Type B pancreatic cell (in vitro differentiated cells): ENCODE data around the gene KRT86. TPM values are rescaled to one million over a fixed set of nuclear protein-coding genes. Genes with fewer than 3 reads are reported as not detected.
"Not testable (repeated sequence)": the region's sequence is repeated elsewhere in the genome, so short reads cannot be mapped to it uniquely, and the experiment has no call there.

Experiments
- DNase-seq: peaks from one replicate; pipeline ENCODE4 v3.0.0; 2021; ENCODE audit warnings: mixed read lengths; ENCODE audit not compliant: unreplicated experiment; ENCODE audit errors: extremely low spot score
- H3K27ac Mint-ChIP-seq: 2 replicates; pipeline ENCODE4 v1.8.0; 2021; ENCODE audit warnings: mild to moderate bottlenecking, mixed read lengths
- H3K27me3 Mint-ChIP-seq: 2 replicates; pipeline ENCODE4 v1.8.0; 2021; ENCODE audit warnings: mixed read lengths
- H3K36me3 Mint-ChIP-seq: 2 replicates; pipeline ENCODE4 v1.8.0; 2021; ENCODE audit warnings: mixed read lengths
- H3K4me1 Mint-ChIP-seq: one replicate; pipeline ENCODE4 v1.8.0; 2021; ENCODE audit warnings: mixed read lengths; ENCODE audit not compliant: unreplicated experiment
- H3K4me3 Mint-ChIP-seq: 2 replicates; pipeline ENCODE4 v1.8.0; 2021; ENCODE audit warnings: mild to moderate bottlenecking, mixed read lengths
- H3K9me3 Mint-ChIP-seq: 2 replicates; pipeline ENCODE4 v1.8.0; 2021; ENCODE audit warnings: mixed read lengths
- total RNA-seq: library from RNA; stranded (reverse); gene quantifications from 2 replicates; pipeline ENCODE4 v1.2.1, GENCODE V29; 2021; ENCODE audit warnings: low replicate concordance
- TF ChIP-seq, protein P1 (sequence below): fragments of 200-600 bp; sonication (generic); conservative IDR thresholded peaks from 2 replicates; pipeline ENCODE4 v1.5.0; 2021; ENCODE audit warnings: antibody characterized with exemption, mild to moderate bottlenecking

Gene KRT86
- total RNA-seq, 1 donor from 2014 or later, result 0.14 TPM

- H3K4me3 Mint-ChIP-seq, H3K9me3 Mint-ChIP-seq, DNase-seq, H3K36me3 Mint-ChIP-seq, H3K27ac Mint-ChIP-seq: not testable (repeated sequence)
- peaks cover 16% of the 10 kb centered on the region for H3K4me1 Mint-ChIP-seq
- TF ChIP-seq, protein P1, sequence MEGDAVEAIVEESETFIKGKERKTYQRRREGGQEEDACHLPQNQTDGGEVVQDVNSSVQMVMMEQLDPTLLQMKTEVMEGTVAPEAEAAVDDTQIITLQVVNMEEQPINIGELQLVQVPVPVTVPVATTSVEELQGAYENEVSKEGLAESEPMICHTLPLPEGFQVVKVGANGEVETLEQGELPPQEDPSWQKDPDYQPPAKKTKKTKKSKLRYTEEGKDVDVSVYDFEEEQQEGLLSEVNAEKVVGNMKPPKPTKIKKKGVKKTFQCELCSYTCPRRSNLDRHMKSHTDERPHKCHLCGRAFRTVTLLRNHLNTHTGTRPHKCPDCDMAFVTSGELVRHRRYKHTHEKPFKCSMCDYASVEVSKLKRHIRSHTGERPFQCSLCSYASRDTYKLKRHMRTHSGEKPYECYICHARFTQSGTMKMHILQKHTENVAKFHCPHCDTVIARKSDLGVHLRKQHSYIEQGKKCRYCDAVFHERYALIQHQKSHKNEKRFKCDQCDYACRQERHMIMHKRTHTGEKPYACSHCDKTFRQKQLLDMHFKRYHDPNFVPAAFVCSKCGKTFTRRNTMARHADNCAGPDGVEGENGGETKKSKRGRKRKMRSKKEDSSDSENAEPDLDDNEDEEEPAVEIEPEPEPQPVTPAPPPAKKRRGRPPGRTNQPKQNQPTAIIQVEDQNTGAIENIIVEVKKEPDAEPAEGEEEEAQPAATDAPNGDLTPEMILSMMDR, result peak; percentile 41
- peaks cover 77% of the 10 kb centered on the region for H3K27me3 Mint-ChIP-seq
Observed at GRCh38 chr12:52252175-52252615, 22.2 kb upstream of the KRT86 start.

- H3K27ac Mint-ChIP-seq, result no peak overlapping the region
- no peaks in the 10 kb centered on the region for H3K9me3 Mint-ChIP-seq
- no peak overlapping the region for H3K4me3 Mint-ChIP-seq
- H3K27me3 Mint-ChIP-seq, result peaks cover 82% of the 10 kb centered on the region
- no peak for DNase-seq
- TF ChIP-seq, protein P1, result no peak
- H3K36me3 Mint-ChIP-seq, result peaks cover 3% of the 10 kb centered on the region
- peaks cover 10% of the 10 kb centered on the region for H3K4me1 Mint-ChIP-seq
Observed at GRCh38 chr12:52252728-52253343, 21.6 kb upstream of the KRT86 start.

GRCh38 chr12:52253391-52254179 lies 20.9 kb upstream of the KRT86 start:
- Mint-ChIP-seq H3K27ac (no peak overlapping the region), H3K36me3 (peaks cover 3% of the 10 kb centered on the region), H3K9me3 (no peaks in the 10 kb centered on the region), H3K4me3 (no peak overlapping the region), H3K27me3 (peaks cover 81% of the 10 kb centered on the region), H3K4me1 (peaks cover 8% of the 10 kb centered on the region)
- TF ChIP-seq, protein P1, result no peak
- no peak for DNase-seq

DNA sequence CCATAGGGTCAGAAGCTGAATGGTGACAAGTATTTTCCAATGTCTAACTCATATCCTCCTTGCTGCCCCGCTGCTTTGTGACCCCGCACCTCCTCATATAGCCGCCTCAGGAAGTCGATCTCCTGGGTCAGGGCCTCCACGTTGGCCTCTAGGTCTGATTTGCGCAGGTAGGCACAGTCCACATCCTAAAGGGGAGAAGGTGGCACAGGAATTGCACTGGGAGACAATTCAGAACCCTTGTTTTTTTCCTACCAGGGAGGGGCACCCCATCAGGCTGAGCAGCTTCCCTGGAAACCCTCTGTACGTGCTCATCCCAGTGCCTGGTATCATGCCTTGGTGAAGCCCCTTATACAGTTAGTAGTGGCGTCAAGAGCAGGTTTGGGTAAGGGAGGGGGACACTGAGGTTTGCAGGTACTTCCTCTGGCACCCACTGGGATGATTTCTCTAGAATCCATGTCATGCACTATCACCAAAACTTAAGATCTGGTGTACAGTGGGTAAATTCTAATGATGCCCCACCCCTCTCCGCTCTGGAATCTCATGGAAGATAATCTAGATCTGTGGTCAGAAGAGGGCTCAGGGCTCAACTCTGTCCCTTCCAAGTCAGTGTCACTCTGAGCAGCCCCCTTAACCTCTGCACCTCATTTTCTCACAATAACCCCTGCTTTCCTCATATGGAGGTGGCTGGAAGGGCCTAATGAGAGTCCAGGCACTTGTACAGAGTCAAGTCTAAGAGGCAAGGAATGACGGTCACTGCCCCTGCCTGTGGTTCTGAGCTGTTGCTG lies 20.1 kb upstream of the KRT86 start:
- Mint-ChIP-seq H3K9me3 (no peaks in the 10 kb centered on the region), H3K4me1 (peaks cover 8% of the 10 kb centered on the region), H3K27ac (no peak overlapping the region), H3K27me3 (peaks cover 81% of the 10 kb centered on the region), H3K4me3 (no peak overlapping the region), H3K36me3 (peaks cover 3% of the 10 kb centered on the region)
- DNase-seq, result no peak
- TF ChIP-seq, protein P1, result no peak

DNA sequence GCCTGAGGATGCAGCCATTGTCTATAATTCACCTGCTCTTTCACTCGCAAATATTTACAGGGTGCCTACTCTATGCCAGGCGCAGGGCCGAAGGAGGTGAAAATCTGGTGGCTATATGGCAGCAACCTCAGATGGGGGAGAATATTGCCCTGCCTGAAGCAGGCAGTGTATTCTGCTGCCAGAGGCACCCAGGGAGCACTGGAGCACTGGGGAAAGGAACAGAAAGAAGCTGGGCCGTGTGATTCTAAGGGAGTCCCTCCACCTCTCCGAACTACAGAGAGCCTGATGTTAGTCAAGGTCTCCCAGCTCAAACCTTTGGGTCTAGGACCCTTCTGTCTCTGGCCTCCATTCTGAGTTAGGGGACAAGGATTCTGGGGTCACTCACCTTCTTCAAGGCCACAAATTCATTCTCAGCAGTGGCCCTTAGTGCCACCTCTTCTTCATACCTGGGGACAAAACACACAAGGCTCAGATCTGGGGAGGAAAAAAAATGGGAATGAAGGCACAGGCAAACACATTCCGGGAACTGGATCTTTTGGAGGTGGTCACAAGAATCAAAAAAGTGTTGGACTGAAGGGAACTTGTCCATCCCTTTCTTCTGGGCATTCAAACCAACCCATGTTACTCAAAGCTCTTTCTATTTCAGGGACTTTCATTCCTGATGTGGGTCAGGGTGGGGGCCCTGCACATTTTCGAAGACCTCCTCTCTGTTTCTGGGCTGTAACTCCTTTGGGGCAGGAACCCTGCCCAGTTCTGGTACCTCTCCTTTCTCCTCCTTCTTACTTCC lies 19.3 kb upstream of the KRT86 start:
- H3K9me3 Mint-ChIP-seq, result no peaks in the 10 kb centered on the region
- TF ChIP-seq, protein P1, result no peak
- H3K4me1 Mint-ChIP-seq, result peaks cover 6% of the 10 kb centered on the region
- DNase-seq, result no peak
- peaks cover 81% of the 10 kb centered on the region for H3K27me3 Mint-ChIP-seq
- H3K4me3 Mint-ChIP-seq, result no peak overlapping the region
- no peaks in the 10 kb centered on the region for H3K36me3 Mint-ChIP-seq
- no peak overlapping the region for H3K27ac Mint-ChIP-seq
